Adrenal gland (tissue), 12 donors: Measurements from ENCODE around the gene ATP6V1G1. TPM values are rescaled to one million over a fixed set of nuclear protein-coding genes. Genes with fewer than 3 reads are reported as not detected.

Experiments
- DNase-seq, 7 donors: peaks; one replicate each; pipeline ENCODE4 v3.0.0-alpha.2; 2019 to 2020
- H3K27ac ChIP-seq, 5 donors: fragments of 200-600 bp; sonication (generic) in 4 of 5; 1 replicate in 3 of 5; 2 replicates in 2 of 5; pipeline versions ENCODE4 v1.5.1 to v1.8.0; 2016 to 2020; ENCODE audit warnings: mild to moderate bottlenecking in 1 of 5
- H3K27me3 ChIP-seq: fragments of 200-600 bp; 2 replicates; pipeline ENCODE4 v1.8.0; 2021
- H3K36me3 ChIP-seq, 2 donors: fragments of 200-600 bp; replicated peaks in 1 of 2; 1 replicate in 1 of 2; 2 replicates in 1 of 2; pipeline versions ENCODE4 v1.5.1 to v1.8.0; 2018 to 2022
- H3K4me1 ChIP-seq, 2 donors: fragments of 200-600 bp; replicated peaks in 1 of 2; 1 replicate in 1 of 2; 2 replicates in 1 of 2; pipeline versions ENCODE4 v1.5.1 to v1.8.0; 2018 to 2021
- H3K4me3 ChIP-seq, 4 donors: fragments of 200-600 bp; sonication (generic) in 3 of 4; one replicate each; pipeline ENCODE4 v1.5.1; 2016 to 2018
- H3K9me3 ChIP-seq, 3 donors: fragments of 200-600 bp; sonication (generic) in 1 of 3; replicated peaks in 1 of 3; 1 replicate in 2 of 3; 2 replicates in 1 of 3; pipeline versions ENCODE4 v1.5.1 to v1.8.0; 2016 to 2021
- CTCF ChIP-seq, 6 experiments: fragments of 450-650 bp in 4 of 6; fragments of 200-600 bp in 2 of 6; sonication (generic) in 1 of 6; IDR thresholded peaks; 1 replicate in 5 of 6; 2 replicates in 1 of 6; pipeline versions ENCODE4 v1.5.1 to v1.8.0; 2016 to 2021; ENCODE audit warnings: antibody characterized with exemption in 6 of 6, mild to moderate bottlenecking in 2 of 6, moderate library complexity in 1 of 6
- POLR2A ChIP-seq, 2 donors: fragments of 450-650 bp; IDR thresholded peaks; one replicate each; pipeline ENCODE4 v1.6.1; 2017; ENCODE audit warnings: antibody characterized with exemption in 2 of 2, mild to moderate bottlenecking in 2 of 2, moderate library complexity in 1 of 2
- WGBS, 4 donors: extraction: QIAGEN DNeasy Blood & Tissue Kit in 2 of 4; methylation state at CpG; one replicate each; pipeline versions ENCODE4 v1.1.5 to v1.1.7; 2013 to 2017; 5-methylcytosine and 5-hydroxymethylcytosine counted together
- intact Hi-C, 2 donors: fragments of 100-400 bp; cut with DNase I; formaldehyde crosslinking; loops; one replicate each; pipeline versions ENCODE4 v1.14.1 to v1.15.0; 2022 to 2023
- polyA plus RNA-seq, 3 donors: library from polyadenylated mRNA; stranded (reverse); fragments of 200-250 nt in 2 of 3; fragments of 350-450 nt in 1 of 3; fragmentation: Illumina TruSeq in 1 of 3; extraction: RNeasy Lipid Tissue Mini Kit (QIAGEN cat#74804) in 1 of 3; gene quantifications; one replicate each; pipeline ENCODE4 v1.2.3, GENCODE V29; 2013 to 2014
- total RNA-seq, 9 donors: library from RNA; depleted of rRNA in 4 of 9; stranded (reverse); fragments of >200 nt in 4 of 9; fragments of 120-200 nt in 1 of 9; fragmentation: NEBNext Ultra II Directional in 1 of 9; extraction: Animal tissue kit (Norgen Biotek cat#: 25700) in 1 of 9; gene quantifications; one replicate each; pipeline versions ENCODE4 v1.1.0 to v1.2.4, GENCODE V29; 2013 to 2023
- donor health status: healthy with polysubstance abuse.
- donor health status: Bipolar disorder and iron deficiency.
- donor health status: DM: yes; HTN: yes; CAD: no.
- donor health status: DM: no; HTN: no; CAD: no.
- donor health status: DM: no; HTN: no; CAD: no.
- donor health status: DM: yes; HTN: yes; CAD: no.

ATP6V1G1 gene
- total and polyA plus RNA-seq, 12 donors, result 109 to 375 (median 182) TPM

- H3K9me3 ChIP-seq, result no peaks in the 10 kb centered on the region
- peaks cover 0 to 61% of the 10 kb centered on the region in 2 donors for H3K36me3 ChIP-seq
- WGBS, 4 donors, result 1 to 42% (median 39%) methylated on average over 2 of the region's 2 CpGs
- H3K27me3 ChIP-seq, result no peaks in the 10 kb centered on the region
- intact Hi-C loops, result no loop called here
- H3K4me1 ChIP-seq, result no peaks in the 10 kb centered on the region
- no peak overlapping the region for H3K4me3 ChIP-seq
- TF ChIP-seq CTCF (IDR thresholded peaks at IDR 0.05) (no peak), POLR2A (IDR thresholded peaks at IDR 0.05) (no peak)
- no peak for DNase-seq
- H3K27ac ChIP-seq, result no peak overlapping the region
Observed at GRCh38 chr9:114631166-114631565, 43.6 kb downstream of the ATP6V1G1 start.

GRCh38 chr9:114633438-114634089 is 46.0 kb downstream of the ATP6V1G1 start:
- no peaks in the 10 kb centered on the region for H3K27me3 ChIP-seq
- DNase-seq, result no peak
- no peak for TF ChIP-seq POLR2A (IDR thresholded peaks at IDR 0.05)
- no peak for TF ChIP-seq CTCF (IDR thresholded peaks at IDR 0.05)
- 79 to 88% (median 86%) methylated on average over 8 to 11 of the region's 11 CpGs for WGBS, 4 donors
- H3K4me3 ChIP-seq, result no peak overlapping the region
- no peak overlapping the region for H3K27ac ChIP-seq
- no peaks in the 10 kb centered on the region for H3K4me1 ChIP-seq
- H3K9me3 ChIP-seq, result no peaks in the 10 kb centered on the region
- H3K36me3 ChIP-seq, result peaks cover 0 to 44% of the 10 kb centered on the region in 2 donors
- intact Hi-C loops, result no loop called here

GRCh38 chr9:114634387-114634786 is 46.8 kb downstream of the ATP6V1G1 start:
- H3K36me3 ChIP-seq, result peaks cover 0 to 44% of the 10 kb centered on the region in 2 donors
- intact Hi-C loops, result no loop called here

GRCh38 chr9:114638404-114638803 is 50.8 kb downstream of the ATP6V1G1 start:
- TF ChIP-seq CTCF (IDR thresholded peaks at IDR 0.05) (no peak), POLR2A (IDR thresholded peaks at IDR 0.05) (no peak)
- WGBS, 4 donors, result 92 to 96% (median 93%) methylated on average over 8 of the region's 8 CpGs
- Histone ChIP-seq H3K27me3 (no peaks in the 10 kb centered on the region), H3K36me3 (peaks cover 0 to 47% of the 10 kb centered on the region in 2 donors), H3K4me1 (no peaks in the 10 kb centered on the region), H3K27ac (no peak overlapping the region), H3K4me3 (no peak overlapping the region), H3K9me3 (no peaks in the 10 kb centered on the region)
- intact Hi-C loops, result no loop called here
- no peak for DNase-seq

More at GRCh38 chr9:114634387-114634786, 46.8 kb downstream of the ATP6V1G1 start:
- WGBS, 4 donors, result 89 to 100% (median 94%) methylated on average over 5 to 6 of the region's 6 CpGs
- TF ChIP-seq CTCF (IDR thresholded peaks at IDR 0.05) (no peak), POLR2A (IDR thresholded peaks at IDR 0.05) (no peak)
- no peaks in the 10 kb centered on the region for H3K4me1 ChIP-seq
- no peak overlapping the region for H3K27ac ChIP-seq
- no peak for DNase-seq
- no peaks in the 10 kb centered on the region for H3K27me3 ChIP-seq
- H3K9me3 ChIP-seq, result no peaks in the 10 kb centered on the region
- no peak overlapping the region for H3K4me3 ChIP-seq
